Measurements from ENCODE around the gene TREM1. TPM values are rescaled to one million over a fixed set of nuclear protein-coding genes. Genes with fewer than 3 reads are reported as not detected.

TREM1 gene
- total RNA-seq, 1 donor, result 0.36 TPM

GRCh38 chr6:41331401-41332150 is 45.1 kb upstream of the TREM1 start:
- TF ChIP-seq CTCF (IDR thresholded peaks at IDR 0.05; ENCODE audit: insufficient read depth, low read length), result no peak
- no peak for DNase-seq (ENCODE audit: low read depth)
- H3K4me3 ChIP-seq (ENCODE audit: low read depth, low read length), result no peak overlapping the region

DNA sequence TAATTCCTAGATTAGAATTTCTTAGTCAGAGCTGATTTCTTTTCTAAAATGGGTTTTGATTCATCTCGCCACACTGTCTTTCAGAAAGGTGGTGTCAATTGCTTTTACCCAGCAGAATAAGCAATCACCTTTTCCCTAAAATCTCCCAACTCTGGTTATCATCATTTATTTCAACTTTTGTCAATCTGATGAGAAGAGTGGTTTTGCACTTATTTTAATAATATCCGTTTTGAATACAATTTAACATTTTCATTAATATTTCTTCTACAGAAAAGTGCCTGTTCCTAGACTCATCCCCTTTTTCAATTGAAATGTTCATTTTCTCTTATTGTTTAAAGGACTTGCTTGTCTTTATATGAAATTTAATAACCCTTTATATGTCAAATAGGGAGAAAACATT is 40.7 kb upstream of the TREM1 start:
- no peak for TF ChIP-seq CTCF (IDR thresholded peaks at IDR 0.05; ENCODE audit: insufficient read depth, low read length)
- no peak for DNase-seq (ENCODE audit: low read depth)
- H3K4me3 ChIP-seq (ENCODE audit: low read depth, low read length), result no peak overlapping the region

GRCh38 chr6:41326092-41326491 is 39.6 kb upstream of the TREM1 start:
- no peak for DNase-seq (ENCODE audit: low read depth)
- TF ChIP-seq CTCF (IDR thresholded peaks at IDR 0.05; ENCODE audit: insufficient read depth, low read length), result no peak
- H3K4me3 ChIP-seq (ENCODE audit: low read depth, low read length), result no peak overlapping the region

GRCh38 chr6:41325446-41326066 is 39.1 kb upstream of the TREM1 start:
- no peak for TF ChIP-seq CTCF (IDR thresholded peaks at IDR 0.05; ENCODE audit: insufficient read depth, low read length)
- no peak for DNase-seq (ENCODE audit: low read depth)
- no peak overlapping the region for H3K4me3 ChIP-seq (ENCODE audit: low read depth, low read length)

- no peak overlapping the region for H3K4me3 ChIP-seq (ENCODE audit: low read depth, low read length)
- TF ChIP-seq CTCF (IDR thresholded peaks at IDR 0.05; ENCODE audit: insufficient read depth, low read length), result no peak
- DNase-seq (ENCODE audit: low read depth), result no peak
These were observed 34.7 kb upstream of the TREM1 start for GRCh38 chr6:41321183-41321582.

DNA sequence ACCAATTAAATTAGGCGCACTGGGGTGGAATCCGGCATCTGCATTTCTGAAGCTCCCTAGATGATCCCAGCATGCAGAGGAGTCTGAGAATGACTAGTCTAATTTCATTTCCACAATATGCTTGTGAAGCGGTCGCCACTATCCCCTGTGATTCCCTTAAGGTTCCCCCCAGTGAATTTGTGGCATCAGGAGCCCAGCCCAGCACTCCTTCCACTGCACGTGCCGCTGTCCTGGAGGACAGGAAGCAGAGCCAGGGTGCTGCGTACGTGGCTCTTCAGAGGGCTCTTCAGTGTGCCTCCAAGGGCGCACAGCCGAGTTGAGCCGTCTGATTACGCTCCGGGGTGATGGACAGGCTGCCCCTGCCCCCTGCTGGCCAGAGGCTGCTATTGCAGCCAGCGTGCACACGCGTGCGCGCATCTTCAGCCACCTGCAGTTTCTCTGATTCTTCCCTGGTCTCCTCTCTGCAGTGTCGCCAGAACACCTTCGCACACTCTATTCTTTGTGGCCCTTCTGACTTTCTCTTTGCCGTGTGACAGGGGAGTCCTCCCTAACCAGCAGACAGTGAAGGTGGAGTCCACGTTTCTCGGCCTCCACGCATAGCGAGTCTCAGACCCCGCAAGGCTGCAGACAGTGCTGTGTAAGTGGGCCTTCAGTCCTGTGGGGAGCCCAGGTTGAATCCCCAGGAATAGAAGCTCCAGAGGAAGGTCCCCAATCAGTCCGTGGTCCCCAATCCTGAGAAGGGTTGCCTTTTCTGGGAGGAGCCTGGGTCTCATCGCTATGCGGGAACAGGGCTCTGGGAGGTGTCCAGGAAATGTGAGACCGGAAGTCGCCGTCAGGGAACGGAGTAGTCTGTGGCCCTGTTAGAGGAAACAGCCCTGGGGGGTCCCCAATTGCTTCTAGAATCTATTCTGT is 32.4 kb upstream of the TREM1 start:
- peak overlapping the region; percentile 54 for H3K4me3 ChIP-seq (ENCODE audit: low read depth, low read length)
- peak; percentile 71 for DNase-seq (ENCODE audit: low read depth)
- TF ChIP-seq CTCF (IDR thresholded peaks at IDR 0.05; ENCODE audit: insufficient read depth, low read length), result peak; percentile 100

Data from fibroblast of the aortic adventitia (primary cell).